ENCODE results near the gene IGSF8.
"Not testable (repeated sequence)": the region's sequence is repeated elsewhere in the genome, so short reads cannot be mapped to it uniquely, and the experiment has no call there.

The IGSF8 gene

DNA sequence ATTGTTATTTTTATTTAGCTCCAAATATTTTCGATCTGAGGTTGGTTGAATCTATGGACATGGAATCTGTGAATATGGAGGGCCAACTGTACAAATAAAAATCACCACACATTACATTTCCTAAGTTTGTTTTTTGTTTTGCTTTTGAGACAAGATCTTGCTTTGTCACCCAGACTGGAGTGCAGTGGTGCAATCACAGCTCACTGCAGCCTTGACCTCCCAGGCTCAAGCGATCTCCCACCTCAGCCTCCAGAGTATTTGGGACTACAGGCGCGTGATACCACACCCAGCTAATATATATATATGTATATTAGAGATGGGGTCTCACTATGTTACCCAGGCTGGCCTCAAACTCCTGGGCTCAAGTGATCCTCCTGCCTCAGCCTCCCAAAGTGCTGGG, 27.9 kb upstream of the IGSF8 start:
- not testable (repeated sequence) for DNase-seq

DNA sequence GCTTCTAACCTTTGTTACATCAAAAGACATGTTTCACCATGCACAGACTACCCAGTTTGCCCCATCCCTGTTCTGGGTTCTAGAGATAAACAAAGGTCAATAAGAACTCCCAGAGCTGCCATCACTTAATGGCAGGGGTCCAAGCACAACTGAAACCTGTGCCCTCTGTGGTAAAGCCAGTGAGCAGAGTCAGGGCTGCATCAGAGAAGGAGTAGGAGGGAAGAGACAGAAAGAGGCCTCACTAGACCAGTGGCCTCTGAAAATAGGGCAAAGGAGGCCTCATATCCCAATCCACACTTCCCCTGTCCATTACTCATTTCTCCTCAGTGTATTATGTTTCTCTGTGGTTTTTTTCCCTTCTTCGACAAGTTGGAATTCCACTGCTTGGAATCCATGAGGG, 27.3 kb upstream of the IGSF8 start:
- DNase-seq, result no peak

DNA sequence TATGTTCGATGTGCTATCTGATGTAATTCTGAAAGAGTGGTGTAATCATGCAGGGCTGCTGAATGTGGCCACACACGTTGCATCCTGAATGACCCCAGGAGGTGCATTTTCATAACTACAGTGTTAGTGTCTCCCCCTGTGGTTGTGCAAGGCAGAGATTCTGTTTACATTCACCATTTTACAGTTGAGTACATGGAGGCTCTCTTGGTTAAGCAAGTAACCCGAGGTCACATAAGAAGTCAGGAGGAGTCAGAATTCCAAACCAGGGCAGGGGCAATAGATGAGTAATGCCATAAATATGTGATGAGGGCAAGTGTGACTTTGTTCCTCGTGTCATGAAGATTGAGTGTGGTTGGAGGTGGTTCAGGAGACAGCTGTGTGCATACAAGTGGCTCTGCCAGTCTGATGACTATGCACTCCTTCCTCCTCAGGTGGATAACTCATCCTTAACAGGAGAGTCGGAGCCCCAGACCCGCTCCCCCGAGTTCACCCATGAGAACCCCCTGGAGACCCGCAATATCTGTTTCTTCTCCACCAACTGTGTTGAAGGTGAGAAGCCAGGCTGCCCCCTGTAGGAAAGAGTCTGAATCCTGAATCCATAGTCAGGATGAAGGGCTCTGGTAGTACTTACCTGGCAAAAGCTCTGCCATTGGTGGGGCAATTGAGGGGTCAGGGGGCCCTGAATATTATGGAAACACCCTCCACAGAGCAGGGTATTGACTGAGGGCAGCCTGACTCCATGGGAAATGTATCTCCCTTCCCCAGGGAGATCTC, 26.5 kb upstream of the IGSF8 start:
- no peak for DNase-seq

DNA sequence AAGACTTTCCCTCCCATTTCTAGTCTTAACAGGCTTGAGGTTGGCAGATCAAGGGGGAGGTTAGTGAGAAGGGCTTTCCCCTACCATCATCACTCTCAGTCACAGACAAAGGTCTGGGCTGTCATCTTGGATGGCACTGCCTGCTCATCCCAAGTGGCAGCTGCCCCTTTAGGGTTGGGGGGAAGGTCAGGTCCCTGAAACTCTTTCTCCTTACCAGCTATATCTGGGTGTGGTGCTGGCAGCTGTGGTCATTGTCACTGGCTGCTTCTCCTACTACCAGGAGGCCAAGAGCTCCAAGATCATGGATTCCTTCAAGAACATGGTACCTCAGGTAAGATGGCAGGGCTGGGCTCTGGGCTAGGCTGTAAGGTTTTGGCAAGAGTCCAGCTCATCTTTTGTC, 25.3 kb upstream of the IGSF8 start:
- DNase-seq, result no peak

DNA sequence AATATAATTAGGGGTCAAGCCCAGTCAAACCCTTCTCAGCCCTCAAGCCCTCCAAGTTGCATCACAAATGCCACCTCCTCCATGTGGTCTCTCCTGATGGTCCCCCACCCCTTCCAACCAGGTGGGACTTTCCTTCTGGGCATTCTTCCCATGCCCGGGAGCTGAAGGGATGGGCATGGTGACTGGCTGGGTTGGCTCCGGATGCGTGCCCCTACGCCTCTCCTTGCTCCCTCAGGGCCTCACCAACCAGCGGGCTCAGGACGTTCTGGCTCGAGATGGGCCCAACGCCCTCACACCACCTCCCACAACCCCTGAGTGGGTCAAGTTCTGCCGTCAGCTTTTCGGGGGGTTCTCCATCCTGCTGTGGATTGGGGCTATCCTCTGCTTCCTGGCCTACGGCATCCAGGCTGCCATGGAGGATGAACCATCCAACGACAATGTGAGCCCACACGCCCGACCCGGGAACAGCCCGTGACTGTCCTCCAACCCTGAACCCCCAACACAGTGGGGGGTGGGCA, 24.6 kb upstream of the IGSF8 start:
- DNase-seq, result no peak

DNA sequence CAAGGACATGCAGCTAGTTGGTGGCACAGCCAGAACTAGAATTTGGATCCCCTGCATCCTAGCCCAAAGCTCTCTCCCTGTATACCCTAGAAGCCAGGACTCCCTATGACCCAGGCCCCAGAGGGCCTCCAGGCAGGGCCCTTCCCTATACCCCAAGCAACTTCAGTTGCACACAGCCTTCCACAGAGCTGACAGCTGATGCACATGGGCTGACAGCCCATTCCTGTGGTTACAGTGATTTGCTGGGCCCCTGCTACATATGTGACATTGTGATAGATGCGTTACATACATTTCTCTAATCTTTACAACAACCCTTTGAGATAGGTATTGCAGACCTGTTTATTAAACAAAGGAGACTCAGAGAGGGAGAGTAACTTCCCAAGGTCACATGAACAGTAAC, 23.0 kb upstream of the IGSF8 start:
- DNase-seq, result no peak

DNA sequence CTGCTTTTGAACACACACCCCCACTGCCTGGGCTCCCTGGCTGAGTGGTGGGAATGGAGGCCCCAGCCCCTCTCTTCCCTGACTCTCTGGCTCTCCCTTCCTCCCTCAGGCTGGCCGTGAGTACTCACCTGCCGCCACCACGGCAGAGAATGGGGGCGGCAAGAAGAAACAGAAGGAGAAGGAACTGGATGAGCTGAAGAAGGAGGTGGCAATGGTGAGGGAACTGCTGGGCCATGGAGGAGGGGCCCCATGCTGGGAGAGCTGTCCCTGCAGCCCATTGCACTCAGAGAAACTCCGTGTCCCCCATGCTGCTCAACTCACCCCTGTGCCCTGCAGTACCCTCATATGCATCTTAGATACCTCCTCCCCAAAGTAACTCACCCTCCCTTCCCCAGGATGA, 22.4 kb upstream of the IGSF8 start:
- no peak for DNase-seq

DNA sequence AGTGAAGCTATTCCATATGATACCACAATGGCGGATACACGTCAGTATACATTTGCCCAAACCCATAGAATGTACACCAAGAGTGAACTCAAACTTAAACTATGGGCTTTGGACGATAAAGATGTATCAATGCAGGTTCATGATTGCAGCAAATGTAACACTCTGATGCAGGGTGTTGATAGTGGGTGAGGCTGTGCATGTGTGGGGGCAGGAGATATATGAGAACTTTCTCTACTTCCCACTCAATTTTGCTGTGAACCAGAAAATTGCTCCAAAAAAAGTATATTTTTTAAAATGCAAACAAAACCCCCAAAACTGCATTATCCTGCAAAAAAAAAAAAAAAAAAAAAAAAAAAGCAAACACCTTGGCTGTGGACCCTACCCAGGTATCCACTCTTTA, 20.5 kb upstream of the IGSF8 start:
- no peak for DNase-seq

DNA sequence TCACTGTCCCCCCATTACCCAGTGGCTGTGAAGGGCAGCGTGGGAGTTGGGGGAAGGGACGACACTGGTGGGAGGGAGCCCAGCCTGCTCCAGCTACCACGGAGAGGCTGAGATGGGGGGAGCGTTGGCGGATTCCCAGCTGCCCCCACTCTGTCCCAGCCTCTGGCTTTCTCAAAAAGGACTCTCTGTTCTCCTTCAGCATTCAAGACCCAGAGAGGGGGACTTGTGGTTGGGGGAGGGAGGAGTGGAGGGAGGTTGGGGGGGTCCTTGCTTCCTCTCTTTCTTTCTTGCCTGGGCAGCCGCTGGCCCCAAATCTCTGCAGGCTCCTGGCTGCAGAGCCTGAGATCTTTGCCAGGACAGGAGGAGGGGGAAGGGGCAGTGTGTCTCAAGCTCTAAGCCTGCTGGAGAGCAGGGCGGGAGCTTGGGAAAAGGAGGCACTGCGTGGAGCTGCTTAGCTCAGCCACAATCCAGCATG, 19.3 kb upstream of the IGSF8 start:
- DNase-seq, result no peak

DNA sequence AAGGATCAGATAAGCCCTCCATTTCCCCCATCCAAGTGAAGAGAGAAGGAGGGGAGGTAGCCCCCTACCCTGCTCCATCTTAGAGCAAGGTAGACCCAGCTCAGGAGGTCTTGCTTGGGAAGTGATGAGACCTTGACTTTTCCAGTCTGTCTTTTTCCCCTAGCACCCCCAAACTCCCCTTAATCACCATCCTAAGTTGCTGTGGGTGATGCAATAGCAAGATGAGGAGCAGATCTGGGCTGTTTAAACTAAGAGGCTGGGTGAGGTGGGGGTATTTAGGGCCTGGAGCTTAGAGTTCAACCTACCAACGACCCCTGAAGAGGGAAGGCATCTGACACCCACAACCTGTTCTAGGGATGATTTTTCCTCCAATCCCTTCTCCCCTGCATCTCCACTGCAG, 18.9 kb upstream of the IGSF8 start:
- DNase-seq, result no peak

DNA sequence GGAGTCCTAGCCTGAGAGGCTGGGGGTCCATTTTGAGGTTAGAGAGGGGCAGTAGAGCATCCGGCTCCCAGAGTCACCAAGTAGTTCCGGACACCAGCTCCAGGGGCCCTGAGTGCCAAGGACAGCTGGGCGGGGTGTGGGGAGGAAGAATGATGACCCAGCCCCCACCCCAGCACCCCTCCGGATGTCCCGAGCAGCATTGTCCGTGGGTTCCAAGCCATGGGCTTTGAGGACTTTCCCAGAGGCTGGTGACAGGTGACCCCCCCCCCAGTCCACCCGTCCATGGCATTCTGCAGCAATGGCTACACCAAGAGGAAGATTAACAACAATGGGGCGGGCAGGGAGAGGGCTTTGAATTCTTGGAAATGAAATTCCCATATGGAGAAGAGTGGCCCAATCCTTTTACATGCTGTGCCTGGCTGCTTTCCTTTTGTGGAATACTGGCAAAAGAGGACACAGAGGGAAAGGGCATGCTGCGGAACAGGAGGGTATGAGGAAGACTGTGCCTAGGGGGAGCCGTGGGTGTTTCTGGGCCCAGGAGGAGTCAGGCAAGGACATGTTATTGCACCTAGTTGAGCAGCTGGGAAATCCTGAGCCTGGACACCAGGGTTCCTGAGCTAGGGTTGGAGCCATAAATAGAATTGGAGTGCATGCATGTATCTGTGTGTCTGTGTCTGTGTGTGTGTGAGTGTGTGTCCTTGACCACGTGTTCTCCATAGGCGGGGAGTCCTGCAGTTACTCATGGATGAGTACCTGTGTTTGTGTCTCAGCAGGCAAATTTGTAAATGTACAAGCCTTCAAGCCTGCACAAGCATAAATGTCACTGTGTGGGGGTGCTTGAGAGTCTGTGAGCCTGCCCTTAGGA, 18.1 kb upstream of the IGSF8 start:
- no peak for DNase-seq

DNA sequence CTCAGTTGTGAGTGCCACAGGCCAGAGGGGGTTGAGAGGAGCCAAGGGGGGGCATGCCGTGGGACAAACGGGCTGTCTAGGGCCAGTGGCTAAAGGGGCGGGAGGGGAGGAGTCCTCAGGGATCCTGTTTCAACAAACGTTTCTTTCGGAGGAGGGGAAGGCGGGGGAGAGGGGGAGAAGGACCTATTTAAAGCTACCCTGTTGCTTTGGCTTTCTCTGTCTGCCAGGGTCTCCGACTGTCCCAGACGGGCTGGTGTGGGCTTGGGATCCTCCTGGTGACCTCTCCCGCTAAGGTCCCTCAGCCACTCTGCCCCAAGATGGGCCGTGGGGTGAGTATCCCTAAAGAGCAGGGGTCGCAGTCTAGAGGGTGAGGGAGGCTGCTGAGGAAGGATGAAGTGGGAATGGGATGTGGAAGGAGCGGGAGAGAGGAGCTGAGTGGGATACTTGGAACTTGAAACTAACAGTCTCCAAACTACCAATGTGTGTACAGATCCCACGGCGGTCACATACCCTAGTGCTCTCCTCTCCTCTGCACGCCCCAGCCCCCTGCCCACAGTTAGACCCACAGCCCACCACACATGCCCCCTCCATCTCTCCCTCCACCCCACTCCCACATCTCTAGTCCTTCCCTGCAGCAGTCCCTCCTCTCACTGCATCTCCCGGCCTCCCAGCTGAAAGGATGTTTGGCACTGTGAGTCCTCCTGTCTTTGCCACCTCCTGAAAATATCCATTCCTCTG, 17.3 kb upstream of the IGSF8 start, which contains the start of gene ATP1A2:
ATP1A2 (plus strand) TSS at position 215 of the 738 bp plus-strand sequence; CDS start at position 318, 103 bp downstream.
- DNase-seq, result no peak

DNA sequence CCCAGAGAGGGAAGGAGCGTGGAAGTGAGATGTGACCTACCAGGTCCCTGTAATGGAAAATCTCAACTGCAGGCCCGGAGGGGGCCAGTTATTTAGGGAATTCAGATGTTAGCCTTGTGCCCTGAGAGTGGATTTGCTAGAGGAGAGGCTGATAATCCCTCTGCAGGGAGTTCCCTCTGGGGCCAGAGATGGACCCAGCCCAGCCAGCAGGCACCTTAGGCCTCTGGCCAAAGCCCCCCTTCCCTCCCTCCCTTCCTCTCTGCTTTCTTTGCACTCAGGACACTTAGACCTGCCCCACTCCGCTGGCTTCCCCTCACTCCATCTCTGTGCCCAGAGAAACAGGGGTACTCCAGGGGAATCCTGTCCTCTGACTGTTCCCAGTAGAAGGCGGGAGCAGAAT, 15.7 kb upstream of the IGSF8 start:
- no peak for DNase-seq

DNA sequence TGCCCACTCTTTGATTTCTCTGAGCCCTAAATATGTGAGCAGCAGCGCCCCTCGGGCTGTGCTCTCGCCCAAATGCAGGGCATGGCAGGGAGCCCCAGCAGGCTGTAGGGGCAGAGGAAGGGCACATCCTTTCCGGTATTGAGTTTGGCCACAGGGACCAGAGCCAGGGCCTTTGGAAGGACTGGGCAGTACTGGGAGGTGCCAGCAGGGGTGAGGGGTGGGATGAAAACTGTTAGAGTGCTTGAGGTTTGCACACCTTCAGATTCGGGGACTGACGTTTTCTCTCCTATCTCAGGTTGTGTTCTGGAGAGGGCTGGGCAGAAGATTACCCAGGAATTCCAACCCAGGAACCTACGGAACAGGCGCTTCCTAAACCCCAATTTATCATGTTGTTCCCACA, 15.0 kb upstream of the IGSF8 start:
- no peak for DNase-seq

DNA sequence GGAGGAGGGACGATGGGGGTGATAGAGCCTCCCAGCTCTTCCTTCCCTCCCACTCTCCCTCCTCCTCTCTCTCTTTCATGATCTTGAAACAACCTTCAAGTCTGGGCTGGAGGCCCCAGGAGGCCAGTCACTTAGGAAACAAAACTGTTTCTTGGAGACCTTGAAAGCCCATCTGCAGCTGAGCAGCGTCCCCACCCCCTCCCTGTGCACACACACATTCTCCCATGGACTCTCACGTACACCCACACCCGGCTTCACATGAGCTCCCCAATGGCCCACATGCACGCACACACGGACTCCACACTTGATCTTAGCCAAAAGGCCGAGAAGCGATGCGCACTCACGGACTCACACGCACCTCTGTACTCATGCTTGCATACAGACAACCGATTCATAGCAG, 13.9 kb upstream of the IGSF8 start:
- DNase-seq, result no peak

DNA sequence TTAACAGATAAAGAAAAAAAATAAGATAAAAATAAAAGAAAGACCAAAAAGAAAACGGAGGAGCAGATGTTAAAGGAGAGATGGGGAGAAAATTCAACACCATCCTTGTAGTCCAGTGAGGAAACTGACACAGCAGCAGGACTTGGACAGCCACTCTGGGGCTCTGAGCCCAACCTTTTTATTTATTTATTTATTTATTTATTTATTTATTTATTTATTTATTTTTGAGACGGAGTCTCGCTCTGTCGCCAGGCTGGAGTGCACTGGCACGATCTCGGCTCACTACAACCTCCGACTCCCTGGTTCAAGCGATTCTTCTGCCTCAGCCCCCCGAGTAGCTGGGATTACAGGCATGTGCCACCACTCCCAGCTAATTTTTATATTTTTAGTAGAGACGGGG, 13.0 kb upstream of the IGSF8 start:
- DNase-seq, result not testable (repeated sequence)

DNA sequence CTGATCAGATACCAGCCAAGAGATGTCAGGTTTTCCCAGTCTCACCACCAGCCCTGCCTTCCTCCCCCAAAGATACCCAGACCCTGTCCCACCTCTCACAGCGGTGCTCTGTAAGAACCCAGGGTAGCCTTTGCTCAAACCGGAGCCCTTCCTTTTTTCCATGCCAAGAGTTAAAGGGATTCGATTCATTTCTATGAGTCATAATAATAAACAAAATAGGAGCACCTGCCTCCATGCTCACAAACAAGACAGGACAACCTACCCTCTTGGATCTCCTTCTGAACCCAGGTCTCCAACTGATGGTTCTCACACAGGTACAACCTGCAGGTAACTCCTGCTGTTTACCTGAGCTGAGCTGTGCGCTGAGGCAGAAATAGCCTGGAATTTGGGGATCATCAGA, 11.3 kb upstream of the IGSF8 start:
- DNase-seq, result no peak

DNA sequence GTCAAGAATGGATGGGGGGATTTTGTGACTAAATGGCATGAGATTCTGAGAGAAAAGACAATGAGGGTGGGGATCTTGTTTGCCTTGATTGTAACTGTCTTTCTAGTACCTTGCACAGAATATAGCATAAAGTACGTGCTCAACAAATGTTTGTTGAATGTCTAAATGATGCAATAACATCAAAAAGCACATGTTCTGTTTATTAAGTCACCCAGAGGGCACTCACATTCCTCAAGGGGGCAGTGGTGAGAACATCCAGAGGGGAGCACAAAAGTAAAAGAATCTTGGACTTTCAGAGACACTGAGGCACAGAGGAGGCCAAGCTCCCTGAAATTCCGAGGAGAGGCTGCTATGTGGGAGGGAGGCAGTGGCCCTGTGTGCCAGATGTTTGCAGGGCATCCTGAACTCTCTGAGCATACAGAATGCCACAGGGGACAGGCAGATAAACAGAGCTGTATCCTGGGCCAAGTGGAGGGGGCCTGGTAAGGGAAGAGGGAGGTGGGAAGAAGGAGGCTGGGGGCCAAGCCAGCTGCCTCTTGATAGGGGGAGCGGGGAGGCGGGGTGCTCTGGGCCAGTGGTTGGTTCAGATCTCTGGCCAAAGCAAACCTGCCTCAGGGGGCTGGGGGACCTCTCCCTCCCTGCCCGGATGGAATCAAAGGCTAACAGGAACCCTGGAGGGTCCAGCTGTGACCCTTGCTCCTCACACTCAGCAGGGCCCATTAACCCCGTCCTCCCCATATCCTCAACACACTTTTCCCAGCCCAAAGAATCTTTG, 10.7 kb upstream of the IGSF8 start:
- no peak for DNase-seq

DNA sequence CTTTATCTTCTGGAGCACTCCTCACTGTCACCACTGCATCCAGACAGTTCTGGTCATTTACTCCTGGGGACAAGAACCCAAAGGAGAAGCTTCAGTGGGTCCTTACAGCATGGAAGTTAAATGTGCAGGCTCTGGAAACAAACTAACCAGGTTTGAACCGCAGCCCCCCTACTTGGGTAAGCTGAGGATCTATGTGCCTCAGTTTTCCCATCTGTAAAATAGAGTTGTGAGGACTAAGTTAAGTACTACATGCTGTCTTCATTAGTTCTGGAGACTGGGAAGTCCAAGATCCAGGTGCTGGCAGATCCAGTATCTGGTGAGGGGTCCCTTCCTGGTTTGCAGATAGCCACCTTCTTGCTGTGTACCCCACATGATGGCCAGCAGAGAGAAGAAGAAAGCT, 9.1 kb upstream of the IGSF8 start:
- DNase-seq, result no peak

DNA sequence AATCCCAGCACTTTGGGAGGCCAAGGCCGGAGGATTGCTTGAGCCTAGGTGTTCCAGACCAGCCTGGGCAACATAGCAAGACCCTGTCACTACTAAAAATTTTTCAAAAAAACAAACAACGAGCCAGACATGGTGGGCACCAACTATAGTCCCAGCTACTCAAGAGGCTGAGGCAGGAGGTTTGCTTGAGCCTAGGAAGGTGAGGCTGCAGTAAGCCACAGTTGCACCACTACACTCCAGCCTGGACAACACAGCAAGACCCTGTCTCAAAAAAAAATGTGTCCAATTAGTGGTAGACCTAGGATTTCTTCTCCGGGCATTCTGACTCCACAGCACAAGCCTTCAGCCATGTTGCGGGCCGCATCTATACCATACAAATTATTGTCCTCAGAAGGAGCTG, 6.7 kb upstream of the IGSF8 start:
- no peak for DNase-seq

DNA sequence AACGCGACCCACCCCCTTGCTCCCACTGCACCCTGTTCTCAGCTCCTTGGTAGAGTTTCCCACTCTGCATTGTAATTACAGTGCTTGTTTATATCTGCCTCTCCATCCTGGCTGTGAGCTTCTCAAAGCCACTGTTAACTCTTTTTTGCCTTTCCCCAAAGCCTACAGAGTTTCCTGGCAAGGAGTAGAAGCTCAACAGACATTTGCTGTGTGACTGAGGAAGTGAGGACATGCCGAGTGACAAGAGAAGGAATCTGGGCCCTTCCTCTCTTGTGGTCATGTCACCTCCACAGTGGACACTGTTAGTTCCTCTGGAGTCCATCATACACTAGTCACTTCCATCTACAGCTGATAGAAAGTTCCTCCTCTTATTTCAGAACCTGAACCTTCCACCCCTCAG, 6.1 kb upstream of the IGSF8 start:
- DNase-seq, result no peak

DNA sequence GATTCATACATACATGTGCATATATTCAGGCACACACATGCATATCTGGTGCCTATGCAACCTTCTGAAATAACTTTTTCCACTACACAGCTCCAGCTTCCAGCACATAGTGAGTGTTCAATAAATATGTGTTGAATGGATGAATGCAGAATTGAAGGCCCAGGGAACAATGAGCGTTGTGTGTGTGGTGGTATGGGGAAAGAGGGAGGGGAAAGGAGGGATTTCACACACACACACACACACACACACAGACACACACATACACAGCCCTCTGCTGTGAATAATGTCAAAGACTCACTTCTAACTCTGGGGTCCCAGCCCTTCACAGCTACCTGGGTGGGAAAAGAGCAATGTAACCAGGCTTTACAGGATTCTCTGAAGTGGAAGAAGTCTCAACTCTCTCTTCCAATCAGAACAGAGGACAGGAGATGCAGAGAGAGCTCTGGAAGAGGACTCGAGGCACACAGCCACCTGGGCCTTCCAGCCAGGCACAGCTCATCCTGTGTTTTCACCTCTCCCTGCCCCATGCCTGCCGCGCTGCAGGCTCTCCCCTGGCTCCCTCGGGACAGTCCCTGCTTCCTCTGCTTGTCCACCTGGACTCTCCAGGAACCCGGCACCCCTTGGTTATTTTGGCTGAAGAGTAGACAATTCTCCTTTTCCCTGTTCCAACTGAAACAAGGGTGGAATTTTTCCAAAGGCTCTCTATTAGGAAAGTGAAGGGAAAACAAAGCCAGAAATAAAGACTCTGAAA, 5.4 kb upstream of the IGSF8 start:
- DNase-seq, result no peak

Measured in NCI-H748 treated with DMSO at 0.1 percent for 48 hours (cell line).